Progenitor cell of endocrine pancreas (in vitro differentiated cells): ENCODE data around the gene TMEM204. TPM values are rescaled to one million over a fixed set of nuclear protein-coding genes. Genes with fewer than 3 reads are reported as not detected.

Experiments used
- DNase-seq: peaks from one replicate; pipeline ENCODE4 v3.0.0; 2021; ENCODE audit warnings: low spot score; ENCODE audit not compliant: unreplicated experiment
- H3K27ac Mint-ChIP-seq: 2 replicates; pipeline ENCODE4 v1.8.0; 2021; ENCODE audit warnings: mild to moderate bottlenecking, moderate library complexity, mixed read lengths
- H3K27me3 Mint-ChIP-seq: 2 replicates; pipeline ENCODE4 v1.8.0; 2021; ENCODE audit warnings: mixed read lengths
- H3K36me3 Mint-ChIP-seq: 2 replicates; pipeline ENCODE4 v1.8.0; 2022; ENCODE audit warnings: mixed read lengths; ENCODE audit not compliant: insufficient read depth
- H3K4me1 Mint-ChIP-seq: 2 replicates; pipeline ENCODE4 v1.8.0; 2021; ENCODE audit warnings: low read depth, mixed read lengths
- H3K4me3 Mint-ChIP-seq: 2 replicates; pipeline ENCODE4 v1.8.0; 2021; ENCODE audit warnings: low read depth, mild to moderate bottlenecking, moderate library complexity, mixed read lengths
- H3K9me3 Mint-ChIP-seq: 2 replicates; pipeline ENCODE4 v1.8.0; 2021; ENCODE audit warnings: low read depth, mixed read lengths
- CTCF ChIP-seq: fragments of 200-600 bp; sonication (generic); IDR thresholded peaks from one replicate; pipeline ENCODE4 v1.5.0; 2021; ENCODE audit warnings: antibody characterized with exemption, mild to moderate bottlenecking; ENCODE audit not compliant: unreplicated experiment
- total RNA-seq: library from RNA; stranded (reverse); gene quantifications from 2 replicates; pipeline ENCODE4 v1.2.1, GENCODE V29; 2021

The TMEM204 gene
- total RNA-seq, 1 donor from 2014 or later: not detected

- H3K4me3 Mint-ChIP-seq: no peak overlapping the region
- no peaks in the 10 kb centered on the region for H3K4me1 Mint-ChIP-seq
- H3K27me3 Mint-ChIP-seq: no peaks in the 10 kb centered on the region
- H3K9me3 Mint-ChIP-seq: no peaks in the 10 kb centered on the region
- no peak for DNase-seq
- H3K27ac Mint-ChIP-seq: peak overlapping the region; percentile 68
- no peak for TF ChIP-seq CTCF
- H3K36me3 Mint-ChIP-seq: no peaks in the 10 kb centered on the region
Measured at GRCh38 chr16:1536601-1537000, 3.1 kb downstream of the TMEM204 start.

- Mint-ChIP-seq H3K36me3 (no peaks in the 10 kb centered on the region), H3K27me3 (no peaks in the 10 kb centered on the region), H3K9me3 (no peaks in the 10 kb centered on the region), H3K4me3 (no peak overlapping the region), H3K4me1 (no peaks in the 10 kb centered on the region), H3K27ac (peak overlapping the region; percentile 68)
- DNase-seq: no peak
- TF ChIP-seq CTCF: no peak
Measured at GRCh38 chr16:1537138-1537577, 3.7 kb downstream of the TMEM204 start.

- DNase-seq: no peak
- H3K9me3 Mint-ChIP-seq: no peaks in the 10 kb centered on the region
- H3K27ac Mint-ChIP-seq: no peak overlapping the region
- H3K4me1 Mint-ChIP-seq: no peaks in the 10 kb centered on the region
- TF ChIP-seq CTCF: no peak
- no peaks in the 10 kb centered on the region for H3K36me3 Mint-ChIP-seq
- no peak overlapping the region for H3K4me3 Mint-ChIP-seq
- H3K27me3 Mint-ChIP-seq: no peaks in the 10 kb centered on the region
Measured at GRCh38 chr16:1537763-1538289, 4.4 kb downstream of the TMEM204 start.

- Mint-ChIP-seq H3K36me3 (no peaks in the 10 kb centered on the region), H3K27ac (no peak overlapping the region), H3K9me3 (no peaks in the 10 kb centered on the region), H3K4me1 (no peaks in the 10 kb centered on the region), H3K27me3 (no peaks in the 10 kb centered on the region), H3K4me3 (no peak overlapping the region)
- DNase-seq: no peak
- TF ChIP-seq CTCF: no peak
Measured at GRCh38 chr16:1538804-1539520, 5.5 kb downstream of the TMEM204 start.

GRCh38 chr16:1539720-1540555 lies 6.5 kb downstream of the TMEM204 start:
- Mint-ChIP-seq H3K27me3 (no peaks in the 10 kb centered on the region), H3K36me3 (no peaks in the 10 kb centered on the region), H3K27ac (no peak overlapping the region), H3K4me1 (no peaks in the 10 kb centered on the region), H3K9me3 (no peaks in the 10 kb centered on the region), H3K4me3 (no peak overlapping the region)
- DNase-seq: no peak
- TF ChIP-seq CTCF: no peak
